22Rv1 (cell line): ENCODE data around the gene SELE.

Experiments
- ZFX ChIP-seq: fragments of 450-650 bp; IDR thresholded peaks from 2 replicates; pipeline ENCODE4 v1.6.1; 2017; ENCODE audit warnings: antibody characterized with exemption, borderline replicate concordance
- TF ChIP-seq, protein P1 (sequence below): fragments of 450-650 bp; IDR thresholded peaks from 2 replicates; pipeline ENCODE4 v1.5.1; 2017; ENCODE audit warnings: mild to moderate bottlenecking

GRCh38 chr1:169690489-169690888 is 43.4 kb downstream of the SELE start:
- TF ChIP-seq, protein P1, sequence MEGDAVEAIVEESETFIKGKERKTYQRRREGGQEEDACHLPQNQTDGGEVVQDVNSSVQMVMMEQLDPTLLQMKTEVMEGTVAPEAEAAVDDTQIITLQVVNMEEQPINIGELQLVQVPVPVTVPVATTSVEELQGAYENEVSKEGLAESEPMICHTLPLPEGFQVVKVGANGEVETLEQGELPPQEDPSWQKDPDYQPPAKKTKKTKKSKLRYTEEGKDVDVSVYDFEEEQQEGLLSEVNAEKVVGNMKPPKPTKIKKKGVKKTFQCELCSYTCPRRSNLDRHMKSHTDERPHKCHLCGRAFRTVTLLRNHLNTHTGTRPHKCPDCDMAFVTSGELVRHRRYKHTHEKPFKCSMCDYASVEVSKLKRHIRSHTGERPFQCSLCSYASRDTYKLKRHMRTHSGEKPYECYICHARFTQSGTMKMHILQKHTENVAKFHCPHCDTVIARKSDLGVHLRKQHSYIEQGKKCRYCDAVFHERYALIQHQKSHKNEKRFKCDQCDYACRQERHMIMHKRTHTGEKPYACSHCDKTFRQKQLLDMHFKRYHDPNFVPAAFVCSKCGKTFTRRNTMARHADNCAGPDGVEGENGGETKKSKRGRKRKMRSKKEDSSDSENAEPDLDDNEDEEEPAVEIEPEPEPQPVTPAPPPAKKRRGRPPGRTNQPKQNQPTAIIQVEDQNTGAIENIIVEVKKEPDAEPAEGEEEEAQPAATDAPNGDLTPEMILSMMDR, result no peak
- no peak for TF ChIP-seq ZFX
